ENCODE measurements around the gene PIGA. TPM values are rescaled to one million over a fixed set of nuclear protein-coding genes. Genes with fewer than 3 reads are reported as not detected.

PIGA gene
- total and polyA plus RNA-seq, 2 donors from 2014 or later: 5.7 to 15.5 TPM

DNA sequence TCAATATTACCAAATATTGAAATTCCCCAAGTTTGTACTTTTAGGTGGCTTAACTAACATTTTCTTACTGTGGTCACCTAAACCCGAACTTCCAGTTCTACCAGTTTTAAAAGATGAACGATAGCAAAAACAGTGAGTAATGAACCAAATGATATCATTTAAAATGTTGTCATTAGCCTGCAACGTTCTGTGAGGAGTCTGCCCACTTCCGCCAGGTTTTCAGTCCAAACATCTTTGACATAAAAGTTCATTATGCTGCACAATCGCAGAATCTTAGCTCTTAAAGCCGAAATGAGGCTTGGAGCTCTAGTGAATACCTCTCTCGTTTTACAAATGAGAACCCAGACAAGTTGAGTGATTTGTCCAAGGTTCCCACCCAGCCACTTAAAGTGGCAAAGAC, 762 bp downstream of the PIGA start:
- peak overlapping the region; percentile 71 to 81 (median 77) for H3K9ac ChIP-seq (ENCODE audit: low read length in 3 of 3)
- peak in 1 of 5 donors; percentile 22 for DNase-seq
- H3K27ac ChIP-seq (ENCODE audit: low read depth in 2 of 2, low read length in 2 of 2): peak overlapping the region; percentile 78 to 80
- intact Hi-C loops (cut with DNase I): no loop called here
- TF ChIP-seq, protein P1, sequence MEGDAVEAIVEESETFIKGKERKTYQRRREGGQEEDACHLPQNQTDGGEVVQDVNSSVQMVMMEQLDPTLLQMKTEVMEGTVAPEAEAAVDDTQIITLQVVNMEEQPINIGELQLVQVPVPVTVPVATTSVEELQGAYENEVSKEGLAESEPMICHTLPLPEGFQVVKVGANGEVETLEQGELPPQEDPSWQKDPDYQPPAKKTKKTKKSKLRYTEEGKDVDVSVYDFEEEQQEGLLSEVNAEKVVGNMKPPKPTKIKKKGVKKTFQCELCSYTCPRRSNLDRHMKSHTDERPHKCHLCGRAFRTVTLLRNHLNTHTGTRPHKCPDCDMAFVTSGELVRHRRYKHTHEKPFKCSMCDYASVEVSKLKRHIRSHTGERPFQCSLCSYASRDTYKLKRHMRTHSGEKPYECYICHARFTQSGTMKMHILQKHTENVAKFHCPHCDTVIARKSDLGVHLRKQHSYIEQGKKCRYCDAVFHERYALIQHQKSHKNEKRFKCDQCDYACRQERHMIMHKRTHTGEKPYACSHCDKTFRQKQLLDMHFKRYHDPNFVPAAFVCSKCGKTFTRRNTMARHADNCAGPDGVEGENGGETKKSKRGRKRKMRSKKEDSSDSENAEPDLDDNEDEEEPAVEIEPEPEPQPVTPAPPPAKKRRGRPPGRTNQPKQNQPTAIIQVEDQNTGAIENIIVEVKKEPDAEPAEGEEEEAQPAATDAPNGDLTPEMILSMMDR (IDR thresholded peaks at IDR 0.05; ENCODE audit: borderline replicate concordance, extremely low read depth, insufficient read depth): no peak
- H3K36me3 ChIP-seq (ENCODE audit: control insufficient read depth in 2 of 3, insufficient read depth in 3 of 3, low read length in 3 of 3): peaks cover 2 to 7% (median 3%) of the 10 kb centered on the region in 3 donors
- no peaks in the 10 kb centered on the region for H3K9me3 ChIP-seq (ENCODE audit: control insufficient read depth in 2 of 3, insufficient read depth in 1 of 3, low read length in 3 of 3)
- peak overlapping the region; percentile 72 to 84 (median 80) for H3K4me3 ChIP-seq (ENCODE audit: low read length in 3 of 3)
- H3K4me1 ChIP-seq (ENCODE audit: control insufficient read depth in 2 of 3, insufficient read depth in 2 of 3, low read depth in 1 of 3, low read length in 3 of 3): no peaks in the 10 kb centered on the region
- no peak for FAIRE-seq
- H3K27me3 ChIP-seq (ENCODE audit: control insufficient read depth, insufficient read depth, low read length): peaks cover 17% of the 10 kb centered on the region

DNA sequence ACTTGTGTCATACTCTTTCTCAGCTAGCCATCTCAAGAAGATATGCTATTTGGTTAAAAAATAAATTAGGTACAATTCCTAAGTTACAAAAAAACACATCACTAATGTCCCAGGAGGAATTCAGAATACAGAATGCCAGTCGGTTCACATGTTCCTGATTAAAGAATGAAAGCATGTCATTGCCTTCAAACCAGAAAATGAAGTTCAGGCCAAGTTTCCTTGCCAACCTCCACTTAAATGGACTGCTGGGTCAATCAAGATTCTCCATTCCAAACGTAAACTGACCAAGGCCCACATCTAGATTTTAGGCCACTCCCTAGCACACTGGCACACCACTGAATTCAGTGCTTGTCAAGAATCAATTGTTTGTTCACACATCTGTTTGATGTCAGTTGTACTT, 6.5 kb downstream of the PIGA start:
- Histone ChIP-seq H3K9me3 (ENCODE audit: control insufficient read depth in 2 of 3, insufficient read depth in 1 of 3, low read length in 3 of 3) (peaks cover 0 to 2% (median 0%) of the 10 kb centered on the region in 3 donors), H3K9ac (ENCODE audit: low read length in 3 of 3) (no peak overlapping the region), H3K27me3 (ENCODE audit: control insufficient read depth, insufficient read depth, low read length) (peaks cover 8% of the 10 kb centered on the region), H3K27ac (ENCODE audit: low read depth in 2 of 2, low read length in 2 of 2) (no peak overlapping the region), H3K4me3 (ENCODE audit: low read length in 3 of 3) (no peak overlapping the region), H3K36me3 (ENCODE audit: control insufficient read depth in 2 of 3, insufficient read depth in 3 of 3, low read length in 3 of 3) (peaks cover 3 to 11% (median 4%) of the 10 kb centered on the region in 3 donors), H3K4me1 (ENCODE audit: control insufficient read depth in 2 of 3, insufficient read depth in 2 of 3, low read depth in 1 of 3, low read length in 3 of 3) (no peaks in the 10 kb centered on the region)
- TF ChIP-seq, protein P1 (IDR thresholded peaks at IDR 0.05; ENCODE audit: borderline replicate concordance, extremely low read depth, insufficient read depth): no peak
- FAIRE-seq: no peak
- intact Hi-C loops (cut with DNase I): no loop called here
- DNase-seq: no peak

DNA sequence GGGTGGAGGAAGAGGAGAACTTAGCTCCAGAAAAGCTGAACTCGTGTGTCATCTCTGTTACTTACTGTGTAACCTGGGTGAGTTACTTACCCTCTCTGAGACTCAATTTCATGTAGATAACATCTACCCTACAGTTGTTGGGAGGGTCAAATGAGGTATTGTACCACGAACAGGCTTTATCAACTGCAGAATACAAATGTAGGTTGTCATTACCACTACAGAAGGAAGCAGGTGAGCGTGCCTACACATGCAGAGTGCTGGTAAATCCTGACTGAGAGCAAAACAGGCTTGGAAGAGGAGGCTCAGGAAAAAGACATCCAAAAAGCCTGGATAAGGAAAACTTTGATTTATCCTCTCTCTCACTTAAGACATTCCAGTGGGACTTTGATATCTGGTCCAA, 7.2 kb downstream of the PIGA start:
- intact Hi-C loops (cut with DNase I): no loop called here
- peaks cover 0 to 2% (median 0%) of the 10 kb centered on the region in 3 donors for H3K9me3 ChIP-seq (ENCODE audit: control insufficient read depth in 2 of 3, insufficient read depth in 1 of 3, low read length in 3 of 3)
- no peak overlapping the region for H3K9ac ChIP-seq (ENCODE audit: low read length in 3 of 3)
- FAIRE-seq (no peak), DNase-seq (no peak)
- no peaks in the 10 kb centered on the region for H3K4me1 ChIP-seq (ENCODE audit: control insufficient read depth in 2 of 3, insufficient read depth in 2 of 3, low read depth in 1 of 3, low read length in 3 of 3)
- no peak overlapping the region for H3K4me3 ChIP-seq (ENCODE audit: low read length in 3 of 3)
- H3K27ac ChIP-seq (ENCODE audit: low read depth in 2 of 2, low read length in 2 of 2): no peak overlapping the region
- H3K36me3 ChIP-seq (ENCODE audit: control insufficient read depth in 2 of 3, insufficient read depth in 3 of 3, low read length in 3 of 3): peaks cover 3 to 11% (median 4%) of the 10 kb centered on the region in 3 donors
- TF ChIP-seq, protein P1 (IDR thresholded peaks at IDR 0.05; ENCODE audit: borderline replicate concordance, extremely low read depth, insufficient read depth): no peak
- peaks cover 10% of the 10 kb centered on the region for H3K27me3 ChIP-seq (ENCODE audit: control insufficient read depth, insufficient read depth, low read length)

DNA sequence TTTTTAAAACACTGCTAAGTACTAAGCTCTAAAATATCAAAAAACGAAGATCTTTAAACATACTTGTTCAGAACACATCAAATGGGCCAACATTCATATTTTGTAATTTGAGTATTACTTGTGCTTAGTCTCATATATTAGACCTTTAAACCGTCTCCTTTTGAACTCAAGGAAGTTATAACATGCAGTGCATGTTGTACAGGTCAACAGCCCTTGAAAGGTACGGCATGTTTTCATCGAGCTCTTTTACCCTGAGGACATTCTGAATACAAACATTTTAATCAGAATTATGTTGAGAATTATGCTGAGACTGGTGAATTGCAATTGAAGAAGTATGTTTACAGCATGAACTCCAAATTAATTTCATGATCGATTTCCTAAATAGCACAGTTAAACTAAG, 12.9 kb downstream of the PIGA start:
- H3K9me3 ChIP-seq (ENCODE audit: control insufficient read depth in 2 of 3, insufficient read depth in 1 of 3, low read length in 3 of 3): no peaks in the 10 kb centered on the region
- intact Hi-C loops (cut with DNase I): no loop called here
- H3K9ac ChIP-seq (ENCODE audit: low read length in 3 of 3): no peak overlapping the region
- FAIRE-seq (no peak), DNase-seq (no peak)
- H3K4me1 ChIP-seq (ENCODE audit: control insufficient read depth in 2 of 3, insufficient read depth in 2 of 3, low read depth in 1 of 3, low read length in 3 of 3): no peaks in the 10 kb centered on the region
- TF ChIP-seq, protein P1 (IDR thresholded peaks at IDR 0.05; ENCODE audit: borderline replicate concordance, extremely low read depth, insufficient read depth): no peak
- no peak overlapping the region for H3K4me3 ChIP-seq (ENCODE audit: low read length in 3 of 3)
- peaks cover 0 to 4% (median 2%) of the 10 kb centered on the region in 3 donors for H3K36me3 ChIP-seq (ENCODE audit: control insufficient read depth in 2 of 3, insufficient read depth in 3 of 3, low read length in 3 of 3)
- no peak overlapping the region for H3K27ac ChIP-seq (ENCODE audit: low read depth in 2 of 2, low read length in 2 of 2)
- H3K27me3 ChIP-seq (ENCODE audit: control insufficient read depth, insufficient read depth, low read length): peaks cover 6% of the 10 kb centered on the region
